GM10248 (cell line): ENCODE data around the gene NRSN1.

Source experiments
- CTCF ChIA-PET: fragments of 300-600 bp; sonication (Branson Sonifier 250); formaldehyde crosslinking; extraction: SDS; loops from one replicate; lab custom pipeline; 2021; ENCODE audit warnings: antibody characterized with exemption; lab: Yijun Ruan, JAX
- POLR2A ChIA-PET: fragments of 350-650 bp; sonication (Branson Sonifier 250); formaldehyde crosslinking; extraction: SDS; loops from one replicate; lab custom pipeline; 2020; ENCODE audit warnings: antibody characterized with exemption; lab: Yijun Ruan, JAX
- DNase-seq: peaks from one replicate; pipeline ENCODE4 v3.0.0; 2012; ENCODE audit errors: extremely low spot score
- TF ChIP-seq, protein P1 (sequence below): IDR thresholded peaks from 2 replicates; pipeline ENCODE4 v1.5.1; 2012; ENCODE audit warnings: mild to moderate bottlenecking, low read depth; ENCODE audit errors: extremely low read depth, missing control alignments, control extremely low read depth

NRSN1 gene

GRCh38 chr6:24146871-24147270 lies 20.9 kb downstream of the NRSN1 start:
- ChIA-PET CTCF (no interaction called here), POLR2A (no interaction called here)
- DNase-seq = no peak
- TF ChIP-seq, protein P1, sequence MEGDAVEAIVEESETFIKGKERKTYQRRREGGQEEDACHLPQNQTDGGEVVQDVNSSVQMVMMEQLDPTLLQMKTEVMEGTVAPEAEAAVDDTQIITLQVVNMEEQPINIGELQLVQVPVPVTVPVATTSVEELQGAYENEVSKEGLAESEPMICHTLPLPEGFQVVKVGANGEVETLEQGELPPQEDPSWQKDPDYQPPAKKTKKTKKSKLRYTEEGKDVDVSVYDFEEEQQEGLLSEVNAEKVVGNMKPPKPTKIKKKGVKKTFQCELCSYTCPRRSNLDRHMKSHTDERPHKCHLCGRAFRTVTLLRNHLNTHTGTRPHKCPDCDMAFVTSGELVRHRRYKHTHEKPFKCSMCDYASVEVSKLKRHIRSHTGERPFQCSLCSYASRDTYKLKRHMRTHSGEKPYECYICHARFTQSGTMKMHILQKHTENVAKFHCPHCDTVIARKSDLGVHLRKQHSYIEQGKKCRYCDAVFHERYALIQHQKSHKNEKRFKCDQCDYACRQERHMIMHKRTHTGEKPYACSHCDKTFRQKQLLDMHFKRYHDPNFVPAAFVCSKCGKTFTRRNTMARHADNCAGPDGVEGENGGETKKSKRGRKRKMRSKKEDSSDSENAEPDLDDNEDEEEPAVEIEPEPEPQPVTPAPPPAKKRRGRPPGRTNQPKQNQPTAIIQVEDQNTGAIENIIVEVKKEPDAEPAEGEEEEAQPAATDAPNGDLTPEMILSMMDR = no peak

DNA sequence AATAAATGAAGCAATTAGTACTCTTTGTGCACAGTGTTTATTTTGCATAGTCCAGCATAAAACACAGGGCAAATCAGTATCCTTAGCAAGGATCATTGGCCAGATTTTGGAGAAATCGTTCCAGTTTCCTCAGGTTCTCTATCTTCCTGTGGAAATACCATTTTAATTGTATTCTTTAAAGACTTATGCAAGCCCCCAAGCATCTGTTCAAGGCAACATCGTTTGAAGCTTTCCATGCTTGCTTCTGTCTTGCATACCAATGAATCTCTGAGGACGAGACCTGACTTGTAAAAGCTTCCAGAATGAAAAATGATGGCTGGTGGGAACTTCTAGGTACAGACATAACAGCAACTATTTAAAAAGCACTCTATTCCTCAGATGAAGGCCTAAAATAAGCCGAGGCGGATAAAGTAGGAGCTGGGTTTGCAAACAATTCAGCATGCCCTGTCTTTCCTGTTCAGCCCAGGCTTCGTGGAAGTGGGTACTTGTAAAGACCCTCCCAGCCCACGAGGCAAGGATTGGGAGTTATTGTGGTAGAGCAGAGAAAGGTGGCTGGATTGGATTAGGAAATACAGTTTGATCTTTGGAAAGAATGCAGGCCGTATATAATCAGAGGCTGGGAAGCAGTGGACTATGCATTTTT lies 21.6 kb downstream of the NRSN1 start:
- ChIA-PET POLR2A (no interaction called here), CTCF (interaction anchor here (0.7 kb wide), 1 partner anchor 9 kb away, joined by 3 read pairs; no protein-coding TSS in a partner anchor)
- TF ChIP-seq, protein P1 = no peak
- DNase-seq = no peak

DNA sequence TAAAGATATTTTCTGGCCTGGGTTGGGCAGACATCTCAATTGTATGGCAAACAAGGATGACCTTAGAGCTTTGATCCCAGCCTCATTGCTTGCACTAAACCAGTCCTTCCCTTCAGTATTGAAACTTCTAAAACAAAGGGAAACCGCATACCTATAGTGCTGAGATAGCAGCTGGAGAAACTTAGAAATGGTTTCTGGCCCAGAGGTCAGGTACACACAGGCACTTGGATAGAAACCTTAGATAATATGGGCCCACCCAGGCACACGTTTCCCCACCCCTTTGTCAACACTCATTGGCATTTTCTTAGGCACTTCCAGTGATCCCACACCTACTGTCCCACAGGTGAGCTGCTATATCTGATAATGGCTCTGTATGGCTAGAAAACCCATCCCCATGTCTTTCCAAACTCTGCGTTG lies 22.1 kb downstream of the NRSN1 start:
- POLR2A ChIA-PET = no interaction called here
- CTCF ChIA-PET = interaction anchor here (0.7 to 0.8 kb wide), 2 partner anchors 10 to 30 kb away, joined by 3 read pairs; no protein-coding TSS in a partner anchor
- TF ChIP-seq, protein P1 = no peak
- DNase-seq = no peak

DNA sequence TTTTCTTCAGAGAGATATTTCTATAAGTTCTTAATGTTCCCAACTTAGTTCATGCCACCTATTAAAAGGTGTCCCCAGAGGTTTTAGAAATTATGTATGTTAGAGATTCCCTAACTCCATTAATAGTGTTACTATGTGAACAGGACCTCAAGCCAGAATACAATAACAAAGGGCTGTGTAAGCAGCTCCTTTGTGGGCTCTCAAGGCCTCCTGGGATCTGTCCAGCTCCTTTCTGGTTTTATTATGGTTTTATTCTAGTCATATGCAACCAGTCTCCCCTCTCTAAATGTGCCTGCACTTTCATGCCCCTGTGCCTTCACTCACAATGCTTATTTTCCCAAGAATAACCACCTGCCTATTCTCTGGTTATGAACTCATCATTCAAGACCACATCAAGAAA lies 22.7 kb downstream of the NRSN1 start:
- TF ChIP-seq, protein P1 = no peak
- CTCF ChIA-PET = interaction anchor here (0.8 kb wide), 1 partner anchor 31 kb away, joined by 3 read pairs; no protein-coding TSS in a partner anchor
- DNase-seq = no peak
- POLR2A ChIA-PET = no interaction called here

- TF ChIP-seq, protein P1 = no peak
- no peak for DNase-seq
- POLR2A ChIA-PET = no interaction called here
- CTCF ChIA-PET = no interaction called here
Observed at GRCh38 chr6:24149296-24149695, 23.3 kb downstream of the NRSN1 start.

GRCh38 chr6:24149836-24150235 lies 23.8 kb downstream of the NRSN1 start:
- POLR2A ChIA-PET = no interaction called here
- DNase-seq = no peak
- CTCF ChIA-PET = no interaction called here
- TF ChIP-seq, protein P1 = no peak
